HG03103 (cell line): ENCODE data around the gene SMIM7.

ENCODE experiments used
- ATAC-seq: cut with Tn5 transposase; IDR thresholded peaks from one replicate; pipeline ENCODE4 v1.9.1; 2021; ENCODE audit warnings: low read depth; ENCODE audit not compliant: unreplicated experiment

Gene SMIM7

DNA sequence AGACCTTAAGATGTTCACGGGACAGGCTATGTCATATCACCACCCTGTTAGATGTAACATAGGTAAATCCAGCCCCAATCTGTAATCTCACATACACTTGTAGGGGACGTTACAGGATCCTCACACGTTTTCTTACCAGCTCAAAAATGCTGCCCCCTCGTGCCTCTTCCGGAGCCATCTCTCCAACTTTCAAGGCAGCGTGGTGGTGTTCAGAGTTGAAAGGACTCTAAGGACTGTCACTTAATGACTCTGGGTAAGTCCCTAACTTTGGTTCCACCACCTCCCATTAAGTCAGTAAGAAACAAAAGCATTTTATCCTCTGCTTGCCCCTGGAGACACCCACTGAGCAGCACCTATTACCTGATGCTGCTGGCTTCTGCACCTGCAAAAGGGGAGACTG, 36.4 kb downstream of the SMIM7 start:
- no peak for ATAC-seq

DNA sequence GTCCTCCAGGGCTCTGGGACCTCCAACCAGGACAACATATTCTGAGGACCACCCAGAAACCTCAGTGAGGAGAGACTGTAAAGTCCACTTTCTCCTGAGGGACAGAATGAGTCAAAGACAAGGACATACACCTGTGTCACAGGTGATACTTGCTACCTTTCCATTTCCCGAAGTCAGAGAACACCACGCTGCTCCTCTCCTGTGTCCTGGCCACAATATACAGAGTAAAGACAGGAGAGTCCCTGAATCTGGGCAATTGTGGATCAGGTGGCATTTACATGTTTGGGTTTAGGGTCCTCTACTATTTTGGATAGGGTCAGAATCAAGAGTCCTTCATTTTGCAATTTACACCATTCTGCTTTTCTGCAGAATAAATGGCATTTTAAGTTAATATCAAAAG, 36.9 kb downstream of the SMIM7 start:
- no peak for ATAC-seq

DNA sequence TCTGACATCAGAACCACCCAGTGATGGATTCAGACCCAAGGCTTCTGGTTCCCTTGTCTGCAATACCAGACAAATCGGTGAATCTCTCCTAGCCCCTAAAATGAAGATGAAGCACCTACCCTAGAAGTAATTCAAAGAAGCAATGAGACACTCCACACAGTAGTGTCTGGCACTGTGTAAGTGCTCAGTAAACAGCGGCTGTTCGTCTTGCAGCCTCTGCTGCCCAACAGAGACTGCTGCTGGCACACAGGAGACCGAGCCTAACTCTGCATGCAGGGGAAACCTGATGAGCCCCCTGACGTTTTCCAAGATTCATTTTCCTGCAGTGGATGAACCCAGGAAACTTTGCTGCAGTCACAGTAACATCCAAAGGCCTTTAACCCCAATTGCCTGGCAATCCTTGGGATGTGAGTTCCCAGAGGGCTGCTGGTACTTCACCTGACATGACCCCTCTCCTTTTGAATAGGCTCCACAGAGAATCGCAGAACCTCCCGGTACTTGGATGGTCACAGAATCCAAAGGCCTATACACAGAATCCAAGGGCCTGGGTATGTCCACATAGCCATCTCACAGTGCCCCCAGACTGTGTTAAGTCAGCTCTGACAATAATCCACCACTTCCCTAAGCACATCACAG, 38.7 kb downstream of the SMIM7 start:
- no peak for ATAC-seq

DNA sequence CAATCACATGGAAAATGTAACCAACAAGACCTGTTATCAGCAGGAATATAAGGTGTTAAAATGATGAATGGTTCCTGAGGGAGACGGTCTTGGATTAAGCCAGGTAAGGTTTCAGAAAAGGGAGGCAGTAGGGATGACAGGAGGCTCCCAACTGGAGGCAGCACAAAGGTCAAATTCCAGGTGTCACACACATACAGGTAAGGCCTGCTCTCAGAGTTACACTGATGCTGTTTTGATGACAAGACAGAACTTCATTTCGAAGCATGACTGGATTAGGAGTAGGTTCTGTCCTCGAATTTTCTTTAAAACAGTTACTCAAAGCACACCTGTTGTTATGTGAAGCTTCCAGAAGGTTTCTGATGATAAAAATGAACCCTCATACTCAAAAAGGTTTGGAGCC, 39.4 kb downstream of the SMIM7 start:
- ATAC-seq = no peak

DNA sequence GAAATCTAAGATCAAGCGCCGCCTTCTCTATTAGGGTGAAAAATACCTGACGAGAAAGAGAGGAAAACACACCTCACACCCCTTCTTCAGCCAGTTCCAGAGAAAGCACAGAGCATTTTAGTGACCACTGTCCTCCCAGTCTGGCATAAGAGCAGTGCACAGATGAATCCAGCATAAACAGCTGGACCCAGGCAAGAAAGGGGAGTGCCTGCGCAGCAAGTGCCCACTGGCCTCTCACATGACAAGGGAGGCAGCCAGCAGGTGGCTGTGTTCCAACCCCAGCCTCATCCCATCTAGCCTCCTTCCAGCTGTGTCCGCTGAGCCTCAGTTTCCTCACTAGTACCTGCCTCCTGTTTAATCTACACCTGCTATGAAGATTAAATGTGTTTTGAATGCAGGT, 39.9 kb downstream of the SMIM7 start:
- ATAC-seq = no peak

DNA sequence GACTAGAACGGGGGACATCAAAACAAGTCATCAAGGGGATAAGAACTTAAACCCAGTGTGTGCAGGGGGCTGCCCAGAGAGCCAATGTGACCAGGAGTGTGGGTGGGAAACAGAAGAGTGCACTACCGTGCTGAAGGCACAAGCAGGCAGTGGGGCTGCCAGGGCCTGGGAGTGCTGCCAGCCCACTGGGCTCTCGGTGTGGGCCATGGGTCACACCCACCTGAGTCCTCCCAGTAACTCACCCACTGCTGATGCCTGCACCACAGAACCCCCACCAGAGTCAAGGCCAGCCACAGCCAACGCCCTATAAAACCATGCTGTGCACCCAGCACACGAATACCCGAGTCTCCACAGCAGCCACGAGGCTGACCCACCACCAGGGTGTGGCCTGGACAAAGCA, 40.5 kb downstream of the SMIM7 start:
- ATAC-seq = no peak

DNA sequence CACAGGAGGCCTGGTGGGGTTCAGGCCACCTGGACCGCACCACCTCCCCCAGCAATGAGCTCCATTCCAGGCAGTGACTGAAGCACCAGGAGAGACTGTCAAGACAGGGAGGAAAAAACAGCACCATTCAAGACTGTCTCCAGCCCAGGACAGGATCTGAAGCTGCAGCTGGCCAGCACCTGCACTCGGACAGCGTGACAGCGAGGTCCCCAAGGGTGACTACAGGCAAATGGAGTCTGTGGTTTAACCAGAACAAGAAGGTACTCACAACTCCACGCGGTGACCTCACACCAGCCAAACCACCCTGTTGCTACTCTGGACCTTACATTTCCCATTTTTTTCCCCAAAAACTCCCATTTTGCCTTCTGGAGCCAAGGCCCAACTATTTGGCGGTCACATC, 41.7 kb downstream of the SMIM7 start:
- no peak for ATAC-seq

DNA sequence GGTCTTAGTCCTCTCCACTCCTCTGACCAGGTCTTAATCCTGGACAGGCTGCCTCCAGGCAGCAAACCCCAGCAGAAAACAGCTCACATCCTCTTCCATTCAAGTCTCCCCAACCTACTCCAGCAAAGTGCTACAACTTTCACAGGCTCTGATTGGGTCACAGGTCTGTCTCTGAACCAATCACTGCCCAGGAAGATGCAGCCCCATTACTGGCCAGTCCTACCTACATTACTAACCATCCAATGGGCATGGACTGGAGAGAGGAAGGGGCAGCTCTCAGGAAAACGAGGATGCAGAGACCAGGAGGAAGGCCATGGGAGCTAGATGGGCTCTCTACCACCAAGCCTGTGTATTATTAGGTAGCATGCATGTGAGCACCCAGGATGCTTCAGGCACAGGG, 44.1 kb downstream of the SMIM7 start:
- ATAC-seq = no peak

DNA sequence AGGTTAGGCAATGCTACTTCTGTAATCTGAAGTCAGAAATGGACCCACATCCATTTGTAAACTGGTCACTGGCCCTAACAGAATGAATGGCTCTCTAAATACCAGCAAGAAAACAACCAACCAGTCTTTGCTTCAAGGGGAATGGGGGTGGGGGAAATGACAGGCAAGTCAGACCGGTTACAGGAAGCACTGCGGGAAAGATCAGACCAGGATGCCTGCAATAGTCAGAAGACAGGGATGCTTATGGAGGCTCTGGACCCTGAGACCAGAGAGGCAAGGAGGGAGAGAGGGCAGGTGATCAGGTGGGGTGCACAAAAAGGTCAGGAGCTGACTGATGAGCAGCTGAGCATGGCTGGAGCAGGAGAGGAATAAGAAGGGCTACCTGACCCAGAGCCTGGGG, 45.0 kb downstream of the SMIM7 start:
- ATAC-seq = no peak

DNA sequence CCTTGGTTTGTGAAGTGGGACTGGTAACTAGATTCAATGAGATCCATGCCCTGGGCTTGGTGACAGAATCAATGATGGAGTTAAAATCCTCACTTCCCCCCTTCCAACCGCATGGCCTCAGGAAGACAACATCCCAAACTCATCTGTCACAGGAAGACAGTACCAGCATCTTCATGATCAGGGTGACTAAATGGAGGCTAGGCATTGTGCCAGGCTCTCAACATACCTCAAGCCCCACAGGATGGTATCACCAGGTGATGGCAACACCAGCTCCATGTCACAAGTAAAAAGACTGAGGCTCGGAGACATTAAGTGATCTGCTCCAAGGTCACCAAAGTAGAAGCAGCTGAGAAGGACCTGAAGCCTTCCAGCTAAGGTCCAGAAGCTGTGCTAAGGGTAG, 46.1 kb downstream of the SMIM7 start:
- no peak for ATAC-seq

DNA sequence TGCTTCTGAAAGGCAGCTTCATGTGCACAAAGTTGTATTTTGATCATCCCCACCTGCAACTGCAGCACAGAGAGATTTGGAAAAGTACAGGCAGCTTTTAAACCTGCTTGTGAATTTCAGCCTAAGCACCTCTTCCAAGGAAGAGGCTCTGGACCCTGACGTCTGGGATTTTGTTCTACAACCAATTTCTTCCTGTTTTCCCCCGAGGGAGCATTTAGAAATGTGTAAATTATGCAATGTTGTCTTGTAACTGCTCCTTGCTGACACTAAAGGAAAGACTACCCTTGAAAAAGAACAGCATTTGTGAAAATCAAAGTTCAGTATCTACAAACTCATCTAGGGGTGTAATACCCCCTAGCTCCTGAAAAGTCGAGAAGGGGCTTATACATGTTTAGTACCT, 47.3 kb downstream of the SMIM7 start:
- ATAC-seq = no peak

DNA sequence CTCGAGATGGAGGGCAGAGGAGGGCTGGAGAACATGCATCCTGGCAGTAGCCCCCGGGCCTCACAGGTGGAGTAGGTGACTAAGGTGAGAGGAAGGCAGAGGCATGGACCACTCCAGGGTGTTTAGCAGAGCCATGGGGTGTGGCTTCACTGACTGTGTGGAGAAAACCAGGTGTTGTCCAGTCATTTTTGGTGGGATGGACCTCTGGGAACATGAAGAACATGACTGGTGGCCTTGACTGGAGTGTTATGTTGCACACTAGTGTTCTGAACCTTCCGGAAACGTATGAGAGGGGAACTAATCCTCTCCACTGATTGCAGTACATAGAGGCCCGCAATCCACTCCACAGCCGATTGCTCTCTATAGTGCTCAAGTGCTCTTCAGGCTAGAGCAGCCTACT, 48.8 kb downstream of the SMIM7 start:
- ATAC-seq = no peak

DNA sequence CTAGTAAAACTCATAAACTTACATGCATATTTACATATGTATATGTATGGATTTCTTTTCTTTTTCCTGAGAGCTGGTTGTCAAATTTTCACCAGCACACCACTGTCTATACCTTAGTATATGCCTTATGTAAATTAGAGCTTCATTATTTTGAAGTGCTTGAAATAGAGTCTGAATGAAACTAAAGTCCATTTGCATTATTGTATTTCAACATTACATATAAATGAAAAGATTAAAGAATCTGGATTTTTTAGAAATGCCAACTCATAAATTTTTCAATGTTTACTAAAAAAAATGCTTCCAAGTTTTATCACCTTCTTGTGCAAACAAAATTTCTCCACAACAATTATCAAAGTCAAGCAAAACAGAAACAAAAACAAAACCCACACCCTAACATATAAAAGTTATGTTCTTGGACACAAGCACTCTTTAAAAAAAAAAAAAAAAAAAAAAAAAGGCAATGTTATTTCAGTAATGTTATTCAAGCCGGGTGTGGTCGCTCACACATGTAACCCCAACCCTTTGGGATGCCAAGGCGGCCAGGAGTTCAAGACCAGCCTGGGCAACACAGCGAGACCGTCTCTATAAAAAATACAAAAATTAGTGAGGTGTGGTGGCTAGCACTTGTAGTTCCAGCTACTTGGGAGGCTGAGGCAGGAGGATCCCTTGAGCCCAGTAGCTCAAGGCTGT, 50.3 kb downstream of the SMIM7 start:
- ATAC-seq = no peak

DNA sequence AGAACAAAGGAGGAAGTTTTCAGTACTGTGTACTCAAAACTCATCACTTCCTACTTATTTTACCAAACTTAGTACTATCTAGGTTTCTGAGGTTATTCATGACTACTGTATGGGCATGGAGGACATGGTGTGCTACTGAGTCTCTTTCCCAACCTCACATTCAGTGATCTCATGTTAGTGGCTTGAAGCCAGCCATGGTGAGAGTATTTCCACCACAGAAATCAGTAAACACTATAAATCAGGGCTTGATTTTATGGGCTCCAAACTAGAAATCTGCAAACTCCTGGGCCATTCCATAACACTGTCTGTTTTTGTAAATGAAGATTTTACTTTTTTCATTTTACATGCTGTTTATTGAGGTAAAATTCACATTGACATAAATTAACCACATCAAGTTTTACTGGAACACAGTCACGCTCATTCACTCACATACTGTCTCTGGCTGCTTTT, 51.6 kb downstream of the SMIM7 start:
- no peak for ATAC-seq

DNA sequence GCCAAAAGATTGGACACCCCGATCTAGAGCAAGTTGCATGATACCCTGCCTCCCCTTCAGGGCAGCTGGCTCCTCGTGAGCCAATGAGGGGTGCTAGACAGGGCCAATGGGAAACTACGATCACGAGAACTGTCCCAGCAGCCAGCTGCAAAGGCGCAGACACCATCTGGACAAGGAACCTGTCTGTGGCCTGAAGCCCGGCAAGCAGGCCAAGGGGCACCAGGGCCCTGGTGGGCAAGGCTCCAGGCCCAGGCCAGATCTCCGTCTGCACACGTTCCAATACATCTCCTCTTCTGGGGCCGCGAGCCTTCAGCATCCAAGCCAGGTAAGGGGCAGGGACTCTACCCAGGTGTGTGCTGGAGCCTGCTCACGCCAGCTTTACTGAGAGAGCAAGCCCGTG, 52.1 kb downstream of the SMIM7 start:
- ATAC-seq = no peak

DNA sequence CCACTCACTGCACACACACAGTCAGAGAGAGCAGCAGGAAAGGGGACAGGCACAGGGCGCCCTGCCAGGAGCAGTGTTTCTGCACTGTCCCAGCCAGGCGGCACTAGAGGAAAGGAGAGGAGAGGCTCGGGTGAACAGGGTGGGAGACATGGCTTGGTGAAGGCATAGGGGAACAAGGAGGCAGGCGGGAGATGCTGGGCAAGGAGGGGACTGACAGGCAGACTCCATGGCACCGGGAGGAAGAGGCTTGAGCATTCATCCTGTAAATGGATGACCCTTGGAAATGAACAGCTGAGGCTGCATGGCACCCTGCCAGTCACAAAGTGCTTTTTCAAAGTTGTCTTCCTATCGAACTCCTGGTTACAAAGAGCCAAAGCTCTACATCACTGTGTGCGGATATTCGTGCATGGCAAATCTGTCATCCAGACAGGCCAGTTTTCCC, 54.4 kb downstream of the SMIM7 start:
- no peak for ATAC-seq

DNA sequence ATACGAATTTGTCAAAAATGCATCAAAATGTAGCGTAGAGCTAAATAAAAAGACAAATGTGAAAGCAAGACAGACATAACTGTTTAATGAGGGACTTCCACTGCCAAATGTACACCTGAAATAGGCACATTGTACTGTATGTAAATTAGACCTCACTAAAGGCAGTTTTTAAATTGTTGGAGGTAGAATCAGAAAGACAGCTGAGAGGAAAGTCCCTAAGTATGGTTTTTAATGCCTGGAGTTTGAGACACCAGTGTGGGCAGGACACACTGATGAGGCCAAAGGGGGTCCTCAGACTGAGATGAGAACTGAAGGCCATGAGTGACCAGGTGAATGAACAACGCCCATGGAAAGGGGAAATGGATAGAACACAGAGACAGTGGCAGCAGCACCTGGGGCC, 54.8 kb downstream of the SMIM7 start:
- no peak for ATAC-seq

DNA sequence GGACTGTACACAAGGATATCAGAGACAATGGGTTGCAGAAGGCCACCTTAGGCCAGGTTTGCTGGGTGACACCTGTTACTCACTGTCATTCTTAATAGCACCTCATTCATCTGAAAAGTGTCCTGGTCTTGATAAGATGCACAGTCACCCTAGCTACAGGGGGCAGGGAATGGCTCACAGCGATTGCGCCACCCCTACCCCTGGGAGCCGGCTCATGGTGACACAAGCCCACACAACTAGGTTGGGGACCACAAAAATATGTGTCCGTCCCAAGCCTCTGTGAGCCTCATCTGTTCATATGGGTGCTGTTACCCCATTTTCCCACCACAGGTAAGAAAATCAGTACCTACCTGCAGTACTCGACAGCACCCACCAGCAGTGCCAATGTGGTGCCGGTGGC, 55.3 kb downstream of the SMIM7 start:
- no peak for ATAC-seq

DNA sequence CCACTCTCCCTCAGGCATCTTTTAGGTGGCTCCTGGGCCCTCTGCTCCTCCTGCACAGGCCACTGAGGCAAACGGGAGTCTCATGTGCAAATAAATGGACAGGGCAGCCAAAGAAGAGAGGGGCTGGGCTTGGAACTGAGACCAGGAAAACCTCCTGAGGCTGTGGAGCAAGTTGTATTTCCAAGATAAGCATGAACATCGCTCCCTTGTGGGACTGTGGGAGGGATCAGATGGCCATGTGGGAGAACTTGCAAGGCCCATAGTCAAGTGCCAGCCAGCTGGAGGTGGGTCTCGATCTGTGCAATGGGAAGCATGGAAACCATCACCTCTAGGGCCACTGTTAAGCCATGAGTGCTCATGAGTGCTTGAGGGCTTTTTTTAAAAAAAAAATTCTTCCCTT, 56.9 kb downstream of the SMIM7 start:
- no peak for ATAC-seq

DNA sequence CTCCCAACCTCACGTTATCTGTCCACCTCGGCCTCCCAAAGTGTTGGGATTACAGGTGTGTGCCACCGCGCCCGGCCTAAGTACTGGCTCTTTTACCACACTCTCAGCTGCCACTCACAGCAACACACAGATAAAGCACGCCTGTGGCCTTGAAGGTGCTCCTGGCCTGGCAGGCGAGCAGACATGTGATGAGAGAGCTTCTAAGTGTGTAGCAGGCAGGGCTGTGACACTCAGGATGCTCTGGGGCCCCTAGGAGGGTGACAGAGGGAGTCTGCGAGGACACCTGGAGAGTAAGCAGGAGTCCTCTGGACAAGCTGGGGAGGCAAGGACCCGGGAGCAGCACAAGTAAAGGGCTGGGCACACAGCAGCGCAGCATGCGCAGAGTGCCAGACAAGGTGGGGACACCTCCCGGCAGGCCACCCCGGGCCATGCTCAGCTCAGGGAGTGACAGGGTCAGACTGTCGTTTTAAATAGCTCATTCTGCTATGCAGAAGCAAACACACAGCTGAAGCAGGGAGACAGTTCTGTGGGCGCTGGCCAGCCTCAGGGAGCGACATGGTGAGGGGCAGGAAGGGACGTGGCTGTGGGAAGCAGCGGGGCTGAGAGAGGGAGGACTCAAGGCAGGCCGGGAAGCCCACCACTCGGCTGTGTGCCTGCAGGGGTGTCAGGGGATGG, 58.4 kb downstream of the SMIM7 start:
- no peak for ATAC-seq

DNA sequence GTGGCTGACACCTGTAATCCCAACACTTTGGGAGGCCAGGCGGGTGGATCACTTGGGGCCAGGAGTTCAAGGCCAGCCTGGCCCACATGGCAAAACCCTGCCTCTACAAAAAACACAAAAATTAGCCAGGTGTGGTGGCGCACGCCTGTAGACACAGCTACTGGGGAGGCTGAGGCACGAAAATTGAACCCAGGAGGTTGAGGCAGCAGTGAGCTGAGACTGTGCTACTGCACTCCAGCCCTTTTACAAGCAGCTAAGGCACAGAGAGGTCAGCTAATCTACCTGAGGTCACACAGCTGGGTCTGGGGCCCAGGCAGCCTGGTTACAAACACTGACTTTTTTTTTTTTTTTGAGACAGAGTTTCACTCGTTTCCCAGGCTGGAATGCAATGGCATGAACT, 59.1 kb downstream of the SMIM7 start:
- ATAC-seq = no peak
